ENCODE measurements around the gene FAM236B. TPM values are rescaled to one million over a fixed set of nuclear protein-coding genes. Genes with fewer than 3 reads are reported as not detected.
"Not testable (repeated sequence)": the region's sequence is repeated elsewhere in the genome, so short reads cannot be mapped to it uniquely, and the experiment has no call there.

FAM236B gene
- total RNA-seq, 5 donors from 2014 or later (not counting 1 experiment from before 2014, with no cell fraction given) = not detected

DNA sequence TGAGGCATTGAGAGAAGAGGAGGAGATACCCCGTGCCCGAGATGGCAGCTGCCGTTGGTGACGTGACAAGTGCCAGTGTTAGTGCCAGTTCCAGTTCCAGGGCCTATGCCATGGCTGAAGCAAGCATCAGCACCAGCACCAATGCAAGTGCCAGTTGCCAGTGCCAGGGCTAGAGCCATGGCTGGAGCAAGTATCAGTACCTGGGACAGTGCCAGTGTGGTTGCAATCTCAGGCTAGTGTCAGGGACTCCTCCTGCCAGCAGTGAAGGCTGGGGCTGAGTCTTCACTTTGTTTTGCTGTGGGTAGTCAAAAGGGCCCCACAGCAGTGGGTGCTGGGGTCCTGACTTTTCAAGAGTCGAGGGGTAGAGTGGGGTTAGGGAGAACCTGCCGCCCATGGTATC lies 4.3 kb downstream of the FAM236B start:
- H3K9me3 Mint-ChIP-seq; H3K36me3 Mint-ChIP-seq; H3K9me3 ChIP-seq; H3K36me3 ChIP-seq (ENCODE audit: control insufficient read depth in 2 of 2, extremely low read depth in 1 of 2, insufficient read depth in 1 of 2, low read length in 1 of 2); CTCF ChIA-PET; H3K4me3 ChIP-seq (ENCODE audit: control insufficient read depth in 1 of 2, extremely low read depth in 1 of 2, low read length in 1 of 2); H3K27ac Mint-ChIP-seq; H3K4me1 Mint-ChIP-seq; ATAC-seq (replicated peaks in 1 of 4); H3K4me1 ChIP-seq (ENCODE audit: control insufficient read depth in 1 of 2, extremely low read depth in 1 of 2, insufficient read depth in 2 of 2, low read length in 2 of 2); H3K4me3 Mint-ChIP-seq; DNase-seq; H3K27ac ChIP-seq (ENCODE audit: low read length); H3K27me3 ChIP-seq (replicated peaks in 1 of 2; ENCODE audit: control insufficient read depth in 2 of 2, extremely low read depth in 1 of 2, insufficient read depth in 2 of 2, low read length in 1 of 2); POLR2A ChIA-PET; H3K27me3 Mint-ChIP-seq: not testable (repeated sequence)
- no CpG with 5 or more reads among the region's 6 CpGs for WGBS (ENCODE audit: insufficient coverage)

- POLR2A ChIA-PET; H3K4me1 ChIP-seq (ENCODE audit: control insufficient read depth in 1 of 2, extremely low read depth in 1 of 2, insufficient read depth in 2 of 2, low read length in 2 of 2); H3K27me3 Mint-ChIP-seq; H3K4me3 ChIP-seq (ENCODE audit: control insufficient read depth in 1 of 2, extremely low read depth in 1 of 2, low read length in 1 of 2); H3K36me3 ChIP-seq (ENCODE audit: control insufficient read depth in 2 of 2, extremely low read depth in 1 of 2, insufficient read depth in 1 of 2, low read length in 1 of 2); H3K36me3 Mint-ChIP-seq; H3K9me3 ChIP-seq; H3K4me3 Mint-ChIP-seq; H3K9me3 Mint-ChIP-seq; H3K27ac ChIP-seq (ENCODE audit: low read length); H3K4me1 Mint-ChIP-seq; H3K27ac Mint-ChIP-seq; CTCF ChIA-PET; H3K27me3 ChIP-seq (replicated peaks in 1 of 2; ENCODE audit: control insufficient read depth in 2 of 2, extremely low read depth in 1 of 2, insufficient read depth in 2 of 2, low read length in 1 of 2); DNase-seq: not testable (repeated sequence)
- WGBS (ENCODE audit: insufficient coverage) = no CpG with 5 or more reads among the region's 15 CpGs
- ATAC-seq (replicated peaks in 1 of 4) = peak; percentile 81 to 84 (median 82)
Measured at GRCh38 chrX:72777467-72777790, 5.0 kb downstream of the FAM236B start.

DNA sequence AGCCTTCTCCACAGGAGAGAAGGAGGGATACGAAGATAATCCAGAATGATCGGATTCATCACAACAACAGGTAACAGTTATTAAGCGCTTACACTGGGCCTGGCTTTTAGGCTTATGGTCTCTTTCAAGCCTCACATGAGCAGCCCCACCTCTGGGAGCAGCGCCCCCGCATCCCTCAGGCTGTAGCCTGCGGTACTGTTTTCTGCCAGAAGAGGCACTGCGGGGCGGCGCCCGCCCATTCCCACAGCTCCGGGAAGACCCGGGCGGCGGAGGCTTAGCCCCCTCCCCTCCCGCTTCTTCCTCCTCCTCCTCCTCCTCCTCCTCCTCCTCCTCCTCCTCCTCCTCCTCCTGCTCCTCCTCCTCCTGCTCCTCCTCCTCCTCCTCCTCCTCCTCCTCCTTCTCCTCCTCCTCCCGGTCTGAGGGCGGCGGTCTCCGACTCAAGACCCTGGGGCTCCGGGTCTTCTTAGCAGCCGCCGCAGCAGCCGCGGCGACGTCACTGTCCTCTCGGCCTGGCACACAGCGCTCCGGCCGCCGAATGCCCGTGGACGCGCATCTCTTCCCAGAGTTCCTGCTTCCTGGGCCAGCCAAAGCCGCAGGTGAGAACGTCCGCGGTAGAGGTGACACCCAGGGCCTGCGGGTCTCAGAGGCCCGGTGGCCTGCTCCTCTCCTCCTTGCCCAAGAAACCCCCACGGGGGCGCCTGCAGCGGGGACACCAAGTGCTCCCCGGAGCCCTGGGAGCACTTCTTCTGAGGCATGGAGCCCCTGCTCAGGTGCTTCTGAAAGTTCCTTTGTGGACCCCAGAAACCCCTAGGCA lies 5.6 kb downstream of the FAM236B start, which contains the start of gene DMRTC1B:
Gene DMRTC1B, plus strand, starts transcription at position 238 of the 814 bp plus-strand sequence. CDS start 68,246 bp downstream, outside the sequence.
- POLR2A ChIA-PET; H3K4me1 ChIP-seq (ENCODE audit: control insufficient read depth in 1 of 2, extremely low read depth in 1 of 2, insufficient read depth in 2 of 2, low read length in 2 of 2); H3K4me3 Mint-ChIP-seq; H3K27ac ChIP-seq (ENCODE audit: low read length); DNase-seq; H3K27me3 ChIP-seq (replicated peaks in 1 of 2; ENCODE audit: control insufficient read depth in 2 of 2, extremely low read depth in 1 of 2, insufficient read depth in 2 of 2, low read length in 1 of 2); H3K27ac Mint-ChIP-seq; H3K9me3 Mint-ChIP-seq; H3K4me3 ChIP-seq (ENCODE audit: control insufficient read depth in 1 of 2, extremely low read depth in 1 of 2, low read length in 1 of 2); H3K9me3 ChIP-seq; H3K4me1 Mint-ChIP-seq; H3K27me3 Mint-ChIP-seq; H3K36me3 Mint-ChIP-seq; H3K36me3 ChIP-seq (ENCODE audit: control insufficient read depth in 2 of 2, extremely low read depth in 1 of 2, insufficient read depth in 1 of 2, low read length in 1 of 2); CTCF ChIA-PET: not testable (repeated sequence)
- no CpG with 5 or more reads among the region's 44 CpGs for WGBS (ENCODE audit: insufficient coverage)
- peak; percentile 75 to 79 (median 76) for ATAC-seq (replicated peaks in 1 of 4)

DNA sequence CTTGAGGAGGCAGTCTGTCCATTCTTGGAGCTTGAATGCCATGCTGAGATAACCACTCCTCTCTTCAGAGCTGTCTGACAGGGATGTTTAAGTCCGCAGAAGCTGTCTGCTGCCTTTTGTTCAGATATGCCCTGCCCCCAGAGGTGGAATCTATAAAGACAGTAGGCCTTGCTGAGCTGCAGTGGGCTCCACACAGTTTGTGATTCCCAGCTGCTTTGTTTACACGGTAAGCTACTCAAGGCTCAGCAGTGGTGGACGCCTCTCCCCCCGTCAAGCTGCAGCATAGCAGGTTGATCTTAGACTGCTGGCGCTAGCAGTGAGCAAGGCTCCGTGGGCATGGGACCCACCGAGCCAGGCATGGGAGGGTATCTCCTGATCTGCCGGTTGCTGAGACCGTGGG lies 22.0 kb downstream of the FAM236B start:
- H3K27me3 Mint-ChIP-seq; H3K36me3 ChIP-seq (ENCODE audit: control insufficient read depth in 2 of 2, extremely low read depth in 1 of 2, insufficient read depth in 1 of 2, low read length in 1 of 2); H3K4me1 ChIP-seq (ENCODE audit: control insufficient read depth in 1 of 2, extremely low read depth in 1 of 2, insufficient read depth in 2 of 2, low read length in 2 of 2); H3K36me3 Mint-ChIP-seq; POLR2A ChIA-PET; H3K27ac ChIP-seq (ENCODE audit: low read length); H3K27ac Mint-ChIP-seq; ATAC-seq (replicated peaks in 1 of 4); CTCF ChIA-PET; H3K27me3 ChIP-seq (replicated peaks in 1 of 2; ENCODE audit: control insufficient read depth in 2 of 2, extremely low read depth in 1 of 2, insufficient read depth in 2 of 2, low read length in 1 of 2); DNase-seq; H3K4me3 Mint-ChIP-seq; H3K9me3 Mint-ChIP-seq; H3K4me3 ChIP-seq (ENCODE audit: control insufficient read depth in 1 of 2, extremely low read depth in 1 of 2, low read length in 1 of 2); H3K4me1 Mint-ChIP-seq; H3K9me3 ChIP-seq: not testable (repeated sequence)
- WGBS (ENCODE audit: insufficient coverage) = no CpG with 5 or more reads among the region's 9 CpGs

DNA sequence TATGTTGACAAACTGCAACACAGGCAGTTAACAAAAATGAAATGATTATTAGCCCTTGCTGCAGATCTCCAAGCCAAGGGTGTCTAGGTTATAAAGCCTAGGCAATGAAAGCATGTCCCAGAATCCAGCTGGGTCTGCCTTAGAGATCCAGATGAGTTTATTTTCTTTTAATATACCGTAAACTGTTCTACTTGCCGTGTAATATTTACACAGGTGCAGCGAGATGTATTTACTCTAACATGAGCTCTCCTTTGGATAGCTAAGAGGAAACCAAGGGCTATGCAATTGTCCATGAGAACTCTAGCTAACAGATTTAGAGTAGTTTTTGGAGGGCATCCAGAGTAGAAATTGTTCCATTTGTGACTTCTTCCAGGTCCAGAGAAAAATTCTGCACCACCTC lies 33.9 kb downstream of the FAM236B start:
- POLR2A ChIA-PET; ATAC-seq (replicated peaks in 1 of 4); H3K4me3 ChIP-seq (ENCODE audit: control insufficient read depth in 1 of 2, extremely low read depth in 1 of 2, low read length in 1 of 2); H3K4me1 Mint-ChIP-seq; H3K27ac ChIP-seq (ENCODE audit: low read length); H3K27ac Mint-ChIP-seq; H3K36me3 Mint-ChIP-seq; H3K4me1 ChIP-seq (ENCODE audit: control insufficient read depth in 1 of 2, extremely low read depth in 1 of 2, insufficient read depth in 2 of 2, low read length in 2 of 2); H3K9me3 Mint-ChIP-seq; CTCF ChIA-PET; H3K36me3 ChIP-seq (ENCODE audit: control insufficient read depth in 2 of 2, extremely low read depth in 1 of 2, insufficient read depth in 1 of 2, low read length in 1 of 2); H3K27me3 Mint-ChIP-seq; H3K9me3 ChIP-seq; H3K4me3 Mint-ChIP-seq; DNase-seq; H3K27me3 ChIP-seq (replicated peaks in 1 of 2; ENCODE audit: control insufficient read depth in 2 of 2, extremely low read depth in 1 of 2, insufficient read depth in 2 of 2, low read length in 1 of 2): not testable (repeated sequence)
- WGBS (ENCODE audit: insufficient coverage) = no CpG with 5 or more reads among the region's 3 CpGs

- DNase-seq; H3K4me1 ChIP-seq (ENCODE audit: control insufficient read depth in 1 of 2, extremely low read depth in 1 of 2, insufficient read depth in 2 of 2, low read length in 2 of 2); POLR2A ChIA-PET; H3K36me3 Mint-ChIP-seq; H3K9me3 Mint-ChIP-seq; H3K27ac ChIP-seq (ENCODE audit: low read length); H3K4me1 Mint-ChIP-seq; H3K4me3 ChIP-seq (ENCODE audit: control insufficient read depth in 1 of 2, extremely low read depth in 1 of 2, low read length in 1 of 2); H3K9me3 ChIP-seq; ATAC-seq (replicated peaks in 1 of 4); CTCF ChIA-PET; H3K36me3 ChIP-seq (ENCODE audit: control insufficient read depth in 2 of 2, extremely low read depth in 1 of 2, insufficient read depth in 1 of 2, low read length in 1 of 2); H3K27me3 Mint-ChIP-seq; H3K27me3 ChIP-seq (replicated peaks in 1 of 2; ENCODE audit: control insufficient read depth in 2 of 2, extremely low read depth in 1 of 2, insufficient read depth in 2 of 2, low read length in 1 of 2); H3K27ac Mint-ChIP-seq; H3K4me3 Mint-ChIP-seq: not testable (repeated sequence)
- WGBS (ENCODE audit: insufficient coverage) = no CpG with 5 or more reads among the region's 7 CpGs
Measured at GRCh38 chrX:72745546-72745945, 36.9 kb downstream of the FAM236B start.

GRCh38 chrX:72735561-72735960 lies 46.9 kb downstream of the FAM236B start:
- Histone ChIP-seq H3K27ac (ENCODE audit: low read length) (no peak overlapping the region), H3K9me3 (no peaks in the 10 kb centered on the region), H3K4me1 (ENCODE audit: control insufficient read depth in 1 of 2, extremely low read depth in 1 of 2, insufficient read depth in 2 of 2, low read length in 2 of 2) (no peaks in the 10 kb centered on the region), H3K36me3 (ENCODE audit: control insufficient read depth in 2 of 2, extremely low read depth in 1 of 2, insufficient read depth in 1 of 2, low read length in 1 of 2) (no peaks in the 10 kb centered on the region), H3K4me3 (ENCODE audit: control insufficient read depth in 1 of 2, extremely low read depth in 1 of 2, low read length in 1 of 2) (no peak overlapping the region), H3K27me3 (replicated peaks in 1 of 2; ENCODE audit: control insufficient read depth in 2 of 2, extremely low read depth in 1 of 2, insufficient read depth in 2 of 2, low read length in 1 of 2) (no peaks in the 10 kb centered on the region)
- Mint-ChIP-seq H3K9me3 (no peaks in the 10 kb centered on the region), H3K27me3 (peaks cover 32 to 54% of the 10 kb centered on the region in 2 donors), H3K27ac (no peak overlapping the region), H3K36me3 (no peaks in the 10 kb centered on the region), H3K4me1 (no peaks in the 10 kb centered on the region), H3K4me3 (no peak overlapping the region)
- ChIA-PET CTCF (no interaction called here), POLR2A (no interaction called here)
- WGBS (ENCODE audit: insufficient coverage) = no CpG with 5 or more reads among the region's 1 CpG
- no peak for DNase-seq
- no peak for ATAC-seq (replicated peaks in 1 of 4)

Measured in T-cell (primary cell).